BE2C (cell line): ENCODE results near the gene LARP1B.

Source experiments
- DNase-seq: peaks from one replicate; pipeline ENCODE4 v3.0.0-alpha.2; 2020
- H3K27me3 ChIP-seq: fragments of 250-450 bp; sonication (Bioruptor Pico); 2 replicates; pipeline ENCODE4 v1.5.1; 2020; ENCODE audit warnings: mild to moderate bottlenecking
- H3K36me3 ChIP-seq: fragments of 250-450 bp; sonication (Bioruptor Pico); 2 replicates; pipeline ENCODE4 v1.5.1; 2020; ENCODE audit warnings: mild to moderate bottlenecking
- H3K4me1 ChIP-seq: fragments of 250-450 bp; sonication (Bioruptor Pico); 2 replicates; pipeline ENCODE4 v1.5.1; 2020
- H3K4me3 ChIP-seq: 2 replicates; pipeline ENCODE4 v1.5.1; 2011; ENCODE audit warnings: low read depth, low read length
- H3K9me3 ChIP-seq: fragments of 250-450 bp; sonication (Bioruptor Pico); 2 replicates; pipeline ENCODE4 v1.5.1; 2020
- TF ChIP-seq, protein P1 (sequence below): IDR thresholded peaks from 2 replicates; pipeline ENCODE4 v1.5.1; 2012; ENCODE audit warnings: mild to moderate bottlenecking, low read depth, low read length

The LARP1B gene

DNA sequence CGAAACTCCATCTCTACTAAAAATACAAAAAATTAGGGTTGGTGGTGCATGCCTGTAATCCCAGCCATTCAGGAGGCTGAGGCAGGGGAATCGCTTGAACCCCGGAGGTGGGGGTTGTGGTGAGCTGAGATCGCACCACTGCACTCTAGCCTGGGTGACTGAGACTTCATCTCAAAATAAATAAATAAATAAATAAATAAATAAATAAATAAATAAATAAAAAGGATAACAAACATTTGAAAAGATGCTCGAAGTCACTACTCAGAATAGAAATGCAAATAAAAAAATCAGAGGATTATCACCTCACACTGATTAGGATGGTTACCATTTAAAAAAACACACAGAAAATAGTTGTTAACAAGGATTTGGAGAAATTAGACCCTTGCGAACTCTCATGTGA, 73.8 kb downstream of the LARP1B start:
- TF ChIP-seq, protein P1, sequence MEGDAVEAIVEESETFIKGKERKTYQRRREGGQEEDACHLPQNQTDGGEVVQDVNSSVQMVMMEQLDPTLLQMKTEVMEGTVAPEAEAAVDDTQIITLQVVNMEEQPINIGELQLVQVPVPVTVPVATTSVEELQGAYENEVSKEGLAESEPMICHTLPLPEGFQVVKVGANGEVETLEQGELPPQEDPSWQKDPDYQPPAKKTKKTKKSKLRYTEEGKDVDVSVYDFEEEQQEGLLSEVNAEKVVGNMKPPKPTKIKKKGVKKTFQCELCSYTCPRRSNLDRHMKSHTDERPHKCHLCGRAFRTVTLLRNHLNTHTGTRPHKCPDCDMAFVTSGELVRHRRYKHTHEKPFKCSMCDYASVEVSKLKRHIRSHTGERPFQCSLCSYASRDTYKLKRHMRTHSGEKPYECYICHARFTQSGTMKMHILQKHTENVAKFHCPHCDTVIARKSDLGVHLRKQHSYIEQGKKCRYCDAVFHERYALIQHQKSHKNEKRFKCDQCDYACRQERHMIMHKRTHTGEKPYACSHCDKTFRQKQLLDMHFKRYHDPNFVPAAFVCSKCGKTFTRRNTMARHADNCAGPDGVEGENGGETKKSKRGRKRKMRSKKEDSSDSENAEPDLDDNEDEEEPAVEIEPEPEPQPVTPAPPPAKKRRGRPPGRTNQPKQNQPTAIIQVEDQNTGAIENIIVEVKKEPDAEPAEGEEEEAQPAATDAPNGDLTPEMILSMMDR: no peak
- no peak overlapping the region for H3K4me3 ChIP-seq
- no peaks in the 10 kb centered on the region for H3K4me1 ChIP-seq
- no peaks in the 10 kb centered on the region for H3K27me3 ChIP-seq
- no peaks in the 10 kb centered on the region for H3K36me3 ChIP-seq
- no peaks in the 10 kb centered on the region for H3K9me3 ChIP-seq
- DNase-seq: no peak

DNA sequence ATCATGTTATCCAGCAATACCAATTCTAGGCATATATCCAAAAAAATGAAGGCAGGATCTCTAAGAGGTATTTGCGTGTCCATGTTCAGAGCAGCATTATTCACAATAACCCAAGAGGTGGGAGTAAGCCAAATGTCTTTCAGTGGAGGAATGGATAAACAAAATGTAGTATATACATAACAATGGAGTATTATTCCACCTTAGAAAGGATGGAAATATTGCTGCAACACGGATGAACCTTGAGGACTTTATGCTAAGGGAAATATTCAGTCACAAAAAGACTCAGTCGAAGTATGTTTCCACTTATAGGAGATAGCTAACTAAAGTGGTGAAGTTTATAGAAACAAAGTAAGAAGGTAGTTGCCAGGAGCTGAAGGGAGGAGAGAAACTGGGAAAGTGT, 74.3 kb downstream of the LARP1B start:
- TF ChIP-seq, protein P1: no peak
- H3K4me3 ChIP-seq: no peak overlapping the region
- no peaks in the 10 kb centered on the region for H3K9me3 ChIP-seq
- H3K36me3 ChIP-seq: no peaks in the 10 kb centered on the region
- H3K4me1 ChIP-seq: no peaks in the 10 kb centered on the region
- no peaks in the 10 kb centered on the region for H3K27me3 ChIP-seq
- no peak for DNase-seq

DNA sequence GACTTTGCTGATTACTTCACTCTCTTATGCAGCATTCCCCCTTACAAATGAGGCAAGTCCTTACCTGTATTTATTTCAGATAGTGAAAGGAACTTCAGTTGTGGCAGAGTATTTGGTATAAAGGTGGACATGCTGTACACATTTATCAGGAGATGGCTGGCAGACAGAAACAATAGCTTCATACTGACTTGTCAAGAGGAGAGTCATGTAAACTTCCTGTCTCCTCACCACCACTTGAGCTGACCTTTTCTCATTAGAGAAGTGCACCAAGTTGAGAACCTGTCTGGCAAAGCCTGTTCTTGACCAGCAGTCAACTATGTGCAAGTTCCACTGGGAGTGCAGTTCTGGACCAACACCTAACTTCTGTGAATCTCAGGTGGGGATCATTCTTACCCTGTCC, 80.8 kb downstream of the LARP1B start:
- H3K36me3 ChIP-seq: no peaks in the 10 kb centered on the region
- no peak overlapping the region for H3K4me3 ChIP-seq
- H3K4me1 ChIP-seq: no peaks in the 10 kb centered on the region
- no peak for DNase-seq
- TF ChIP-seq, protein P1: no peak
- no peaks in the 10 kb centered on the region for H3K9me3 ChIP-seq
- no peaks in the 10 kb centered on the region for H3K27me3 ChIP-seq

DNA sequence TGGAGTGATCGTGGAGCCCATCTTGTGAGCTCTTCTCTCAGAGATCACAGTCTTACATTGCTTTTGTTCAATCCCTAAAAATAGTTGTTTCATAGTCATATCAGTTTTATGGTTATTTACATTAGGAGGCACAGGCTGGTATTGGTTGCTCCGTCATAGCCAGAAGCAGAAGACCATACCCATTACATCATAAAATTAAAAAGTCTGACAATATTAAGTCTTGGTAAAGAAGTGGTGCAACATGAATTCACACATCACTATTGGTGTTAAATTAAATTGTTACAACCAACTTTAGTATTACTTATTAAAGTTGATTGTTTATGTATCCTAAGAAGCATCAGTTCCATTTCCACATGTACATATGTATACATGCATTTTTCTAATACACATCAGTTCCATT, 84.6 kb downstream of the LARP1B start:
- no peaks in the 10 kb centered on the region for H3K9me3 ChIP-seq
- H3K36me3 ChIP-seq: no peaks in the 10 kb centered on the region
- H3K27me3 ChIP-seq: no peaks in the 10 kb centered on the region
- TF ChIP-seq, protein P1: no peak
- DNase-seq: no peak
- no peak overlapping the region for H3K4me3 ChIP-seq
- no peaks in the 10 kb centered on the region for H3K4me1 ChIP-seq

DNA sequence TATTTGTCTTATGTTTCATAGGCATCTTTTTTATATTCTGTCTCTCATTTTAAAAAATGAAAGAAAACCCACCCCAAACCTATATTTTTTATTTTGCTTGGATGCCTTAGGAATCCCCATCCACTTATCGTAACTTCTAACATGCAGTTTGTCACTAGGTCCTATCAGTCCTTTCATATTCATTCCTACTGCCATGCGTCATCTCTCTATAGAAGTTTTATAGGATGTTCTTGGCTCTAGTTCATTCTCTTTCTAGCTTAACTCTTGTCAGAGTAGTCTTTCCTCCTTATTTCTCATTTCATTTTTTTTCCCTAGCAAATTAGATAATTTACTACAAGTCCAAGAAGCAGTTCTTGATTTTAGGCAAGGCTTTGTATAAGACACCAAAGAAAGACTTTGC, 92.7 kb downstream of the LARP1B start:
- TF ChIP-seq, protein P1: no peak
- H3K27me3 ChIP-seq: no peaks in the 10 kb centered on the region

DNA sequence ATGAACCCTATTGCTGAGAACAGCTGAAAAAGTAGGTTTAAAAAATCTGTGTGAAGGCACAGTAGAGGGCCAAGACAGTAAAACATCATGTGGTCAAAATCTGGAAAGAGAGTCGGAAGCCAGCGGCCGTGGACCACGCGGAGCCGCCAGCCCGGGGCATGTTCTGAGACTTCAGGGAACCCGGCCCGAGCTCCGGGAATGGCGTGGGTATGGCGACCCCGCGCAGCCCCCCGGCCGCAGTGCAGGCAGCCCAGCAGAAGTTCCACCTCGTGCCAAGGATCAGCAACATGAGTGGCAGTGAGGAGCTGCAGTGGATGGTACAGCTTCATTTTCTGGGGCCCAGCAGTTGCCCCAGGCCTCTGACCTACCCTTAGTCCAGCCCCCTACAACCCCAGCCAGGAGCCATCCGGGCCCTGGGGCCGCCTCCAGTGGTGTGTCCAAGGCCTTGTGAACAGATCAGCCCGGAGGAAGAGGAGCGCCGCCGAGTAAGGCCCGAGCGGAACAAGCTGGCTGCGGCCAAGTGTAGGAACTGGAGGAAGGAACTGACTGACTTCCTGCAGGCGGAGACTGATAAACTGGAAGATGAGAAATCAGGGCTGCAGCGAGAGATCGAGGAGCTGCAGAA, 94.2 kb downstream of the LARP1B start:
- Histone ChIP-seq H3K4me1 (no peaks in the 10 kb centered on the region), H3K27me3 (no peaks in the 10 kb centered on the region), H3K36me3 (no peaks in the 10 kb centered on the region; the same call in 1 of the 2 replicates), H3K9me3 (no peaks in the 10 kb centered on the region), H3K4me3 (no peak overlapping the region)
- no peak for DNase-seq
- TF ChIP-seq, protein P1: no peak

More for the DNA sequence above, 92.7 kb downstream of the LARP1B start:
- no peaks in the 10 kb centered on the region for H3K9me3 ChIP-seq
- DNase-seq: no peak
- H3K36me3 ChIP-seq: no peaks in the 10 kb centered on the region; the same call in 1 of the 2 replicates
- no peak overlapping the region for H3K4me3 ChIP-seq
- H3K4me1 ChIP-seq: no peaks in the 10 kb centered on the region
